ACC112 (cell line): ENCODE measurements around the gene CRIP1.
A peak's percentile ranks its signal among the peaks of the same experiment; 100 is the strongest.

Experiments used
- H2AFZ ChIP-seq: fragments of 200-600 bp; sonication (generic); one replicate; pipeline ENCODE4 v1.6.0; 2017; ENCODE audit warnings: antibody characterized with exemption, low read length; ENCODE audit not compliant: unreplicated experiment
- H3K27ac ChIP-seq: fragments of 200-600 bp; sonication (generic); 2 replicates; pipeline ENCODE4 v1.5.1; 2014; ENCODE audit warnings: low read depth, mild to moderate bottlenecking, antibody characterized with exemption, low read length, moderate library complexity
- H3K27me3 ChIP-seq: fragments of 200-600 bp; sonication (generic); 2 replicates; pipeline ENCODE4 v1.6.1; 2014; ENCODE audit warnings: mild to moderate bottlenecking, antibody characterized with exemption, low read length, moderate library complexity, mixed read lengths; ENCODE audit not compliant: insufficient read depth
- H3K36me3 ChIP-seq: fragments of 200-600 bp; sonication (generic); 2 replicates; pipeline ENCODE4 v1.6.1; 2016; ENCODE audit warnings: mild to moderate bottlenecking, antibody characterized with exemption, low read length, moderate library complexity, mixed read lengths; ENCODE audit not compliant: insufficient read depth
- H3K4me1 ChIP-seq: fragments of 200-600 bp; sonication (generic); one replicate; pipeline ENCODE4 v1.6.1; 2016; ENCODE audit warnings: low read length, mixed read lengths; ENCODE audit not compliant: insufficient read depth, unreplicated experiment, control insufficient read depth
- H3K4me3 ChIP-seq: fragments of 200-600 bp; sonication (generic); 2 replicates; pipeline ENCODE4 v1.5.1; 2014; ENCODE audit warnings: mild to moderate bottlenecking, low read depth, low read length
- H3K79me2 ChIP-seq: fragments of 200-600 bp; sonication (generic); one replicate; pipeline ENCODE4 v1.6.0; 2016; ENCODE audit warnings: low read length; ENCODE audit not compliant: control insufficient read depth, unreplicated experiment, insufficient read depth

Gene CRIP1

DNA sequence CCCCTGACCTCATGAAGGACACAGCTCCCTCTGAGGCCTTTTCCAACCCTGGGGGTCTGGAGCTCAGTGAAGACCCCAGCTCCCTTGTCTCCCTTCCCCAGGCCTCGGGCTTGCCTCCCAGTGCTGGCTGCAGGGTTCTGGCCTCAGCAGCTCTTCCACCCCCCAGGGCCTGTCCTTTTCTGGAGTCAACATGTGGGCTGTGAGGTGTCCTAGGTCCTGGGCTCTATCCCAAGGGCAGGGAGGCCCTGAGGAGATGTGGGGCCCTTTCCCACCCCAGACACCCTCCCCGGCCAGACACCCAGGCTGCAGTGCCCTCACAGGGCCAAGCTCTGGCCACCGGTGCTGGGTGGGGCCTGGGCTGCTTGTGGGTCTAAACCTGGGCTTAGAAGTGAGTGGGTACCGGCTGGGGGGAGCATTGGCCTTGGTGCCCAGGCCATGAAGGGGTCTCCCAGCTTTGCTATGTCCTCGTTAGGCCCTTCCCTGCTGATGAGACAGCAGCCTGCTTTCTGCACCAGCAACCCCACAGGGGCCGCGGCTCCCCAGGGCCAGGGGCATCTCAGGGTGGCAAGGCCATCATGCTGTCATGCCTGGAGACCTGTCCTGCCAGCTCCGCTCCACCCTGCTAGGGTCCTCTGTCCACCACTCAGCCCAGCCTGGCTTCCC, 14.7 kb upstream of the CRIP1 start:
- Histone ChIP-seq H3K27me3 (no peaks in the 10 kb centered on the region), H3K79me2 (peaks cover 6% of the 10 kb centered on the region), H3K4me1 (peaks cover 22% of the 10 kb centered on the region), H3K36me3 (no peaks in the 10 kb centered on the region), H3K4me3 (no peak overlapping the region), H3K27ac (no peak overlapping the region), H2AFZ (no peak overlapping the region)

GRCh38 chr14:105472486-105472991, 14.1 kb upstream of the CRIP1 start:
- Histone ChIP-seq H3K27me3 (no peaks in the 10 kb centered on the region), H3K4me3 (no peak overlapping the region), H3K4me1 (peaks cover 26% of the 10 kb centered on the region), H3K36me3 (no peaks in the 10 kb centered on the region), H2AFZ (no peak overlapping the region), H3K27ac (no peak overlapping the region), H3K79me2 (peaks cover 11% of the 10 kb centered on the region)

- H2AFZ ChIP-seq: no peak overlapping the region
- peaks cover 26% of the 10 kb centered on the region for H3K4me1 ChIP-seq
- H3K79me2 ChIP-seq: peaks cover 11% of the 10 kb centered on the region
- no peaks in the 10 kb centered on the region for H3K27me3 ChIP-seq
- peak overlapping the region; percentile 79; the same call in 1 of the 2 replicates for H3K4me3 ChIP-seq
- H3K36me3 ChIP-seq: no peaks in the 10 kb centered on the region
- H3K27ac ChIP-seq: peak overlapping the region; percentile 54; the same call in 1 of the 2 replicates
These were observed 13.5 kb upstream of the CRIP1 start for GRCh38 chr14:105473033-105473676.

DNA sequence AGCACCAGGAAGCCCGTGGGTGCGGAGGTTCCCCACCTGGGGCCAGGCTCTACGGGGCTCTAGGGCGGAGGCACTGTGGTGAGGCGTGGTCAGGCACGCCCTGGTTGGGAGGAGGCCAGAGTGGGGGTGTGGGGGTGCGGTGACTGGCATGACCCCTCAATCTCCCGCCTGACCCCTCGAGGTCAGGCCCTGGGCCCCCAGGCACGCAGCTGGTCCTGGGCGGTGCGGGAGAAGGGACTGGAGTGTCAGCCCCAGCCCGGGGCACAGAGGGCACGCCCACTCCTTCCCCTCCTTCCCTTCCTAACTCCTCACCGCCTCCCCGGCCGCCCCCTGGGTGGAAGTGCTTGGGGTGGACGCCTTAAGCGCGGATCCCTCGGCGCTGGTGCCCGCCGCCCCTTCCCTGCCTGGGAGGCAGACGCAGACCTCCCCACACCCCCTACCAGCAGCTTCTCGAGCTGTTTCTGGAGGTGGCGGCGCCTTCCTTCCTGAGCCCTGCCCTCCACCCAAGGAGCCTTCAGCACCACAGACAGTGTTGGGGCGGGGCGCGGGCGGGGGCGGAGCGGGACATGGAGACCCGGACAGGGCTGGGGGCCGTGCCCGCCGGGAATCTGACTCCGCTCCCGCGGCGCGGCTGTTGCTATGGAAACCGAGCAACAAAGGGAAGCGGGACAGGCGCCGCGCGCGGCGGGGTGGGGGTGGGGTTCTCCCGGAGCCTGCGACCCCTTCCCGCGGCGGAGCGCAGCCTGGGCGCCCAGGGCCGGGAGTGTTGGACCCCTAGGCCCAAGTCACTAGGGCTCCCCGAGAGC, 12.8 kb upstream of the CRIP1 start:
- Histone ChIP-seq H3K27ac (peak overlapping the region; percentile 94), H3K27me3 (no peaks in the 10 kb centered on the region), H3K36me3 (no peaks in the 10 kb centered on the region), H3K4me1 (peaks cover 26% of the 10 kb centered on the region), H3K79me2 (peaks cover 11% of the 10 kb centered on the region), H2AFZ (peak overlapping the region; percentile 39), H3K4me3 (peak overlapping the region; percentile 79)

- Histone ChIP-seq H3K36me3 (no peaks in the 10 kb centered on the region), H3K27ac (peak within 1 kb of the TSS; percentile 94), H3K4me3 (peak within 1 kb of the TSS; percentile 82), H3K79me2 (peaks cover 11% of the 10 kb centered on the region), H3K4me1 (peaks cover 26% of the 10 kb centered on the region), H2AFZ (peak within 1 kb of the TSS; percentile 39), H3K27me3 (no peaks in the 10 kb centered on the region)
These were observed 12.0 kb upstream of the CRIP1 start, which contains the start of gene CRIP2 for GRCh38 chr14:105474483-105475268. Gene CRIP2 (plus strand): TSS chr14:105474821. CDS start chr14:105474863, 42 bp downstream.

GRCh38 chr14:105475269-105476096, 11.2 kb upstream of the CRIP1 start:
- no peaks in the 10 kb centered on the region for H3K27me3 ChIP-seq
- H3K27ac ChIP-seq: peak overlapping the region; percentile 78
- peak overlapping the region; percentile 82 for H3K4me3 ChIP-seq
- H3K79me2 ChIP-seq: peaks cover 11% of the 10 kb centered on the region
- no peaks in the 10 kb centered on the region for H3K36me3 ChIP-seq
- peak overlapping the region; percentile 35 for H2AFZ ChIP-seq
- peaks cover 29% of the 10 kb centered on the region for H3K4me1 ChIP-seq

- H3K4me3 ChIP-seq: peak overlapping the region; percentile 82
- H3K79me2 ChIP-seq: peaks cover 11% of the 10 kb centered on the region
- H3K4me1 ChIP-seq: peaks cover 36% of the 10 kb centered on the region
- H3K36me3 ChIP-seq: no peaks in the 10 kb centered on the region
- peak overlapping the region; percentile 78 for H3K27ac ChIP-seq
- no peaks in the 10 kb centered on the region for H3K27me3 ChIP-seq
- H2AFZ ChIP-seq: no peak overlapping the region
These were observed 10.4 kb upstream of the CRIP1 start for GRCh38 chr14:105476097-105476830.

GRCh38 chr14:105476831-105477659, 9.6 kb upstream of the CRIP1 start:
- Histone ChIP-seq H3K4me3 (peak overlapping the region; percentile 82), H3K27me3 (no peaks in the 10 kb centered on the region), H3K36me3 (no peaks in the 10 kb centered on the region), H2AFZ (no peak overlapping the region), H3K79me2 (peaks cover 11% of the 10 kb centered on the region), H3K4me1 (peaks cover 39% of the 10 kb centered on the region), H3K27ac (peak overlapping the region; percentile 78; the same call in 1 of the 2 replicates)
